ENCODE results near the gene MRFAP1L1.

MRFAP1L1 gene

GRCh38 chr4:6722891-6723290 is 13.2 kb upstream of the MRFAP1L1 start:
- H3K4me1 ChIP-seq (ENCODE audit: control insufficient read depth, insufficient read depth, low read length) = peaks cover 9% of the 10 kb centered on the region
- H3K9ac ChIP-seq (ENCODE audit: low read depth, low read length) = no peak overlapping the region
- no peaks in the 10 kb centered on the region for H3K27me3 ChIP-seq (ENCODE audit: control insufficient read depth, insufficient read depth, low read length)
- no peak overlapping the region for H3K4me3 ChIP-seq (ENCODE audit: low read length)
- no peak overlapping the region for H3K4me2 ChIP-seq (ENCODE audit: low read length)
- H3K36me3 ChIP-seq (ENCODE audit: insufficient read depth, low read length) = no peaks in the 10 kb centered on the region
- H3K9me3 ChIP-seq (replicated peaks; ENCODE audit: low read length) = no peaks in the 10 kb centered on the region

GRCh38 chr4:6721121-6721520 is 11.5 kb upstream of the MRFAP1L1 start:
- Histone ChIP-seq H3K9ac (ENCODE audit: low read depth, low read length) (no peak overlapping the region), H3K36me3 (ENCODE audit: insufficient read depth, low read length) (no peaks in the 10 kb centered on the region)

GRCh38 chr4:6720202-6720699 is 10.6 kb upstream of the MRFAP1L1 start:
- H3K9ac ChIP-seq (ENCODE audit: low read depth, low read length) = no peak overlapping the region
- peak overlapping the region; percentile 48 for H3K4me2 ChIP-seq (ENCODE audit: low read length)
- H3K9me3 ChIP-seq (replicated peaks; ENCODE audit: low read length) = no peaks in the 10 kb centered on the region
- peaks cover 13% of the 10 kb centered on the region for H3K4me1 ChIP-seq (ENCODE audit: control insufficient read depth, insufficient read depth, low read length)
- no peaks in the 10 kb centered on the region for H3K36me3 ChIP-seq (ENCODE audit: insufficient read depth, low read length)
- no peak overlapping the region for H3K4me3 ChIP-seq (ENCODE audit: low read length)
- H3K27me3 ChIP-seq (ENCODE audit: control insufficient read depth, insufficient read depth, low read length) = no peaks in the 10 kb centered on the region

More at GRCh38 chr4:6721121-6721520, 11.5 kb upstream of the MRFAP1L1 start:
- no peak overlapping the region for H3K4me3 ChIP-seq (ENCODE audit: low read length)
- no peaks in the 10 kb centered on the region for H3K27me3 ChIP-seq (ENCODE audit: control insufficient read depth, insufficient read depth, low read length)
- H3K4me1 ChIP-seq (ENCODE audit: control insufficient read depth, insufficient read depth, low read length) = peaks cover 9% of the 10 kb centered on the region
- no peaks in the 10 kb centered on the region for H3K9me3 ChIP-seq (replicated peaks; ENCODE audit: low read length)
- H3K4me2 ChIP-seq (ENCODE audit: low read length) = no peak overlapping the region

- no peaks in the 10 kb centered on the region for H3K9me3 ChIP-seq (replicated peaks; ENCODE audit: low read length)
- peaks cover 13% of the 10 kb centered on the region for H3K4me1 ChIP-seq (ENCODE audit: control insufficient read depth, insufficient read depth, low read length)
- H3K4me3 ChIP-seq (ENCODE audit: low read length) = no peak overlapping the region
- no peak overlapping the region for H3K4me2 ChIP-seq (ENCODE audit: low read length)
- no peak overlapping the region for H3K9ac ChIP-seq (ENCODE audit: low read depth, low read length)
- no peaks in the 10 kb centered on the region for H3K27me3 ChIP-seq (ENCODE audit: control insufficient read depth, insufficient read depth, low read length)
- no peaks in the 10 kb centered on the region for H3K36me3 ChIP-seq (ENCODE audit: insufficient read depth, low read length)
Observed at GRCh38 chr4:6719611-6720179, 10.0 kb upstream of the MRFAP1L1 start.

- peaks cover 7% of the 10 kb centered on the region for H3K4me1 ChIP-seq (ENCODE audit: control insufficient read depth, insufficient read depth, low read length)
- H3K9me3 ChIP-seq (replicated peaks; ENCODE audit: low read length) = no peaks in the 10 kb centered on the region
- H3K27me3 ChIP-seq (ENCODE audit: control insufficient read depth, insufficient read depth, low read length) = no peaks in the 10 kb centered on the region
- H3K36me3 ChIP-seq (ENCODE audit: insufficient read depth, low read length) = no peaks in the 10 kb centered on the region
- H3K4me3 ChIP-seq (ENCODE audit: low read length) = no peak overlapping the region
- H3K4me2 ChIP-seq (ENCODE audit: low read length) = no peak overlapping the region
- no peak overlapping the region for H3K9ac ChIP-seq (ENCODE audit: low read depth, low read length)
Observed at GRCh38 chr4:6718932-6719610, 9.4 kb upstream of the MRFAP1L1 start.

- Histone ChIP-seq H3K4me2 (ENCODE audit: low read length) (peak overlapping the region; percentile 88), H3K27me3 (ENCODE audit: control insufficient read depth, insufficient read depth, low read length) (no peaks in the 10 kb centered on the region), H3K9ac (ENCODE audit: low read depth, low read length) (peak overlapping the region; percentile 88), H3K4me3 (ENCODE audit: low read length) (peak overlapping the region; percentile 86), H3K9me3 (replicated peaks; ENCODE audit: low read length) (no peaks in the 10 kb centered on the region), H3K4me1 (ENCODE audit: control insufficient read depth, insufficient read depth, low read length) (peaks cover 7% of the 10 kb centered on the region), H3K36me3 (ENCODE audit: insufficient read depth, low read length) (no peaks in the 10 kb centered on the region)
Observed at GRCh38 chr4:6716958-6717655, 7.4 kb upstream of the MRFAP1L1 start.

GRCh38 chr4:6716018-6716911 is 6.6 kb upstream of the MRFAP1L1 start, which contains the start of gene BLOC1S4:
TSS of gene BLOC1S4 (plus strand) at chr4:6716174. CDS start at chr4:6716210, 36 bp downstream.
- Histone ChIP-seq H3K4me3 (ENCODE audit: low read length) (peak within 1 kb of the TSS; percentile 86), H3K4me1 (ENCODE audit: control insufficient read depth, insufficient read depth, low read length) (peaks cover 7% of the 10 kb centered on the region), H3K4me2 (ENCODE audit: low read length) (peak within 1 kb of the TSS; percentile 88), H3K36me3 (ENCODE audit: insufficient read depth, low read length) (no peaks in the 10 kb centered on the region), H3K9ac (ENCODE audit: low read depth, low read length) (peak within 1 kb of the TSS; percentile 88), H3K27me3 (ENCODE audit: control insufficient read depth, insufficient read depth, low read length) (no peaks in the 10 kb centered on the region), H3K9me3 (replicated peaks; ENCODE audit: low read length) (no peaks in the 10 kb centered on the region)

GRCh38 chr4:6715704-6716017 is 6.0 kb upstream of the MRFAP1L1 start:
- H3K9ac ChIP-seq (ENCODE audit: low read depth, low read length) = peak overlapping the region; percentile 88
- H3K4me3 ChIP-seq (ENCODE audit: low read length) = peak overlapping the region; percentile 86
- H3K4me1 ChIP-seq (ENCODE audit: control insufficient read depth, insufficient read depth, low read length) = peaks cover 7% of the 10 kb centered on the region
- no peaks in the 10 kb centered on the region for H3K36me3 ChIP-seq (ENCODE audit: insufficient read depth, low read length)
- peak overlapping the region; percentile 88 for H3K4me2 ChIP-seq (ENCODE audit: low read length)
- no peaks in the 10 kb centered on the region for H3K9me3 ChIP-seq (replicated peaks; ENCODE audit: low read length)
- H3K27me3 ChIP-seq (ENCODE audit: control insufficient read depth, insufficient read depth, low read length) = no peaks in the 10 kb centered on the region

- H3K9me3 ChIP-seq (replicated peaks; ENCODE audit: low read length) = no peaks in the 10 kb centered on the region
Observed at GRCh38 chr4:6714954-6715353, 5.3 kb upstream of the MRFAP1L1 start.

GRCh38 chr4:6710996-6711395 is 1.3 kb upstream of the MRFAP1L1 start:
- H3K9ac ChIP-seq (ENCODE audit: low read depth, low read length) = no peak overlapping the region
- H3K27me3 ChIP-seq (ENCODE audit: control insufficient read depth, insufficient read depth, low read length) = no peaks in the 10 kb centered on the region
- peaks cover 25% of the 10 kb centered on the region for H3K4me1 ChIP-seq (ENCODE audit: control insufficient read depth, insufficient read depth, low read length)
- H3K9me3 ChIP-seq (replicated peaks; ENCODE audit: low read length) = no peaks in the 10 kb centered on the region
- no peak overlapping the region for H3K4me2 ChIP-seq (ENCODE audit: low read length)
- no peak overlapping the region for H3K4me3 ChIP-seq (ENCODE audit: low read length)
- H3K36me3 ChIP-seq (ENCODE audit: insufficient read depth, low read length) = peaks cover 12% of the 10 kb centered on the region

More at GRCh38 chr4:6714954-6715353, 5.3 kb upstream of the MRFAP1L1 start:
- peaks cover 8% of the 10 kb centered on the region for H3K4me1 ChIP-seq (ENCODE audit: control insufficient read depth, insufficient read depth, low read length)
- H3K27me3 ChIP-seq (ENCODE audit: control insufficient read depth, insufficient read depth, low read length) = no peaks in the 10 kb centered on the region
- H3K36me3 ChIP-seq (ENCODE audit: insufficient read depth, low read length) = no peaks in the 10 kb centered on the region
- no peak overlapping the region for H3K4me2 ChIP-seq (ENCODE audit: low read length)
- H3K9ac ChIP-seq (ENCODE audit: low read depth, low read length) = no peak overlapping the region
- no peak overlapping the region for H3K4me3 ChIP-seq (ENCODE audit: low read length)

GRCh38 chr4:6710282-6710681 is 617 bp upstream of the MRFAP1L1 start:
- no peaks in the 10 kb centered on the region for H3K9me3 ChIP-seq (replicated peaks; ENCODE audit: low read length)
- no peaks in the 10 kb centered on the region for H3K27me3 ChIP-seq (ENCODE audit: control insufficient read depth, insufficient read depth, low read length)
- H3K4me1 ChIP-seq (ENCODE audit: control insufficient read depth, insufficient read depth, low read length) = peaks cover 21% of the 10 kb centered on the region
- H3K36me3 ChIP-seq (ENCODE audit: insufficient read depth, low read length) = peaks cover 12% of the 10 kb centered on the region
- H3K4me3 ChIP-seq (ENCODE audit: low read length) = peak overlapping the region; percentile 92
- peak overlapping the region; percentile 92 for H3K4me2 ChIP-seq (ENCODE audit: low read length)
- peak overlapping the region; percentile 90 for H3K9ac ChIP-seq (ENCODE audit: low read depth, low read length)

All from skeletal muscle satellite cell (primary cell).